Aortic smooth muscle cell (primary cell): ENCODE results near the gene SIGLEC5. TPM values are rescaled to one million over a fixed set of nuclear protein-coding genes. Genes with fewer than 3 reads are reported as not detected.

Experiments
- total RNA-seq: library from RNA; depleted of rRNA; stranded (reverse); fragments of >200 nt; gene quantifications from 2 replicates; pipeline ENCODE4 v1.2.3, GENCODE V29; 2014

The SIGLEC5 gene
- not detected in 2 replicates for total RNA-seq

DNA sequence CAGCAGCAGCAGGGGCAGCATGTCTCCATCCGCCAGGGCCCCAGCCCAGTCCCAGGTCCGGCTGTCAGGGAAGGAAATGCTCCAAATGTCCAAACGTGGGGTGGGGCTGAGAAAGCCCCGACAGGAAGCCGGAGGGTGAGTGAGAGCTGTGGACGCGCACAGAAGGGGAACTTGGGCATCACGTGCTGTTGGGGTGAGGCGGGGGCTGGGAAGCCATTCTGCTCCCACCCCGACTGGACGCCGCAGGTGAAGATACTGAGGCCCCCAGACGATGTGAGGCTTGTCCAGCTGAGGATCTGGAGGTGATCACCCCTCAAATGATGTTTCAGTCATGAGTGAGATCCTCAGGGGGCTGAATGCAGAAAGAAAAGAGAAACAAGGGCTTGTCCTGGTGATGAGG lies at the start of gene SIGLEC5:
Gene SIGLEC5, minus strand, starts transcription at position 87 of the 400 bp plus-strand sequence. Its CDS starts 66 bp downstream, at position 21.

GRCh38 chr19:51646730-51647129 lies 16.5 kb upstream of the SIGLEC5 start, which contains the start of gene SIGLEC14:
Gene SIGLEC14, minus strand, starts transcription at chr19:51646825. Its CDS starts 66 bp downstream, at chr19:51646759.

GRCh38 chr19:51570962-51571575 lies 59.1 kb downstream of the SIGLEC5 start, which contains the start of gene ZNF175:
Gene ZNF175, plus strand, starts transcription at chr19:51571283. Its CDS starts 2,047 bp downstream, at chr19:51573330.

Other genes with a start within 250 kb of the SIGLEC5 start
- gene LIM2, start 242.4 kb downstream of the SIGLEC5 start, total RNA-seq: not detected in 2 replicates
- not detected in 2 replicates for gene C19orf84, start 239.8 kb downstream of the SIGLEC5 start, total RNA-seq
- gene SIGLEC10, start 212.8 kb downstream of the SIGLEC5 start, total RNA-seq: not detected in 2 replicates
- not detected in 2 replicates for gene SIGLEC8, start 171.9 kb downstream of the SIGLEC5 start, total RNA-seq
- not detected in 2 replicates for gene CEACAM18, start 151.9 kb downstream of the SIGLEC5 start, total RNA-seq
- not detected in 2 replicates for gene SIGLEC12, start 128.6 kb downstream of the SIGLEC5 start, total RNA-seq
- not detected in 2 replicates for gene SIGLEC6, start 98.7 kb downstream of the SIGLEC5 start, total RNA-seq
- gene ZNF175, start 59.1 kb downstream of the SIGLEC5 start, total RNA-seq: 3.4 and 4.5 TPM in 2 replicates
- not detected in 2 replicates for gene SIGLEC14, start 16.4 kb upstream of the SIGLEC5 start, total RNA-seq
- gene SPACA6, start 62.9 kb upstream of the SIGLEC5 start, total RNA-seq: 4.8 and 8.1 TPM in 2 replicates
- not detected in 2 replicates for gene HAS1, start 93.6 kb upstream of the SIGLEC5 start, total RNA-seq
- not detected in 2 replicates for gene FPR1, start 121.5 kb upstream of the SIGLEC5 start, total RNA-seq
- gene FPR2, start 130.8 kb upstream of the SIGLEC5 start, total RNA-seq: not detected in 2 replicates
- gene FPR3, start 164.8 kb upstream of the SIGLEC5 start, total RNA-seq: under 0.01 TPM in 2 replicates